SKM-1 (cell line): ENCODE data around the gene CCNY.
A peak's percentile ranks its signal among the peaks of the same experiment; 100 is the strongest.

Source experiments
- DNase-seq: peaks from one replicate; lab custom pipeline; 2025; ENCODE audit not compliant: unreplicated experiment; lab: John Stamatoyannopoulos, UW

CCNY gene

GRCh38 chr10:35467186-35467585, 130.9 kb downstream of the CCNY start:
- DNase-seq: no peak

GRCh38 chr10:35470248-35470924, 134.1 kb downstream of the CCNY start:
- no peak for DNase-seq

- no peak for DNase-seq
Observed at GRCh38 chr10:35470925-35471315, 134.6 kb downstream of the CCNY start.

GRCh38 chr10:35471435-35471834, 135.1 kb downstream of the CCNY start:
- DNase-seq: no peak

- DNase-seq: no peak
Observed at GRCh38 chr10:35480142-35480541, 143.8 kb downstream of the CCNY start.

GRCh38 chr10:35481413-35481812, 145.1 kb downstream of the CCNY start:
- no peak for DNase-seq

- peak; percentile 62 for DNase-seq
Observed at GRCh38 chr10:35486297-35486990, 150.1 kb downstream of the CCNY start.

- peak; percentile 21 for DNase-seq
Observed at GRCh38 chr10:35487336-35488034, 151.2 kb downstream of the CCNY start.

GRCh38 chr10:35488228-35488627, 151.9 kb downstream of the CCNY start:
- no peak for DNase-seq

- DNase-seq: no peak
Observed at GRCh38 chr10:35492386-35493195, 156.3 kb downstream of the CCNY start.

- no peak for DNase-seq
Observed at GRCh38 chr10:35493196-35494118, 157.1 kb downstream of the CCNY start.

GRCh38 chr10:35495521-35496119, 159.3 kb downstream of the CCNY start:
- DNase-seq: no peak

- DNase-seq: no peak
Observed at GRCh38 chr10:35497909-35498308, 161.6 kb downstream of the CCNY start.

- no peak for DNase-seq
Observed at GRCh38 chr10:35498693-35499092, 162.4 kb downstream of the CCNY start.

- DNase-seq: no peak
Observed at GRCh38 chr10:35501923-35502322, 165.6 kb downstream of the CCNY start.

GRCh38 chr10:35502692-35503091, 166.4 kb downstream of the CCNY start:
- DNase-seq: no peak

GRCh38 chr10:35503578-35503977, 167.3 kb downstream of the CCNY start:
- no peak for DNase-seq

- no peak for DNase-seq
Observed at GRCh38 chr10:35504132-35504531, 167.8 kb downstream of the CCNY start.

- no peak for DNase-seq
Observed at GRCh38 chr10:35505241-35505873, 169.0 kb downstream of the CCNY start.
